Activated CD8-positive, alpha-beta memory T cell treated with anti-CD3 and anti-CD28 coated beads, Interleukin-2, amount 50 U/mL, for 1 hour (primary cell): Measurements from ENCODE around the gene CD109.
A peak's percentile ranks its signal among the peaks of the same experiment; 100 is the strongest.
"Not testable (repeated sequence)": the region's sequence is repeated elsewhere in the genome, so short reads cannot be mapped to it uniquely, and the experiment has no call there.

Experiments used
- DNase-seq: peaks from one replicate; pipeline ENCODE4 v3.0.0-alpha.2; 2020; ENCODE audit errors: extremely low read depth

CD109 gene

DNA sequence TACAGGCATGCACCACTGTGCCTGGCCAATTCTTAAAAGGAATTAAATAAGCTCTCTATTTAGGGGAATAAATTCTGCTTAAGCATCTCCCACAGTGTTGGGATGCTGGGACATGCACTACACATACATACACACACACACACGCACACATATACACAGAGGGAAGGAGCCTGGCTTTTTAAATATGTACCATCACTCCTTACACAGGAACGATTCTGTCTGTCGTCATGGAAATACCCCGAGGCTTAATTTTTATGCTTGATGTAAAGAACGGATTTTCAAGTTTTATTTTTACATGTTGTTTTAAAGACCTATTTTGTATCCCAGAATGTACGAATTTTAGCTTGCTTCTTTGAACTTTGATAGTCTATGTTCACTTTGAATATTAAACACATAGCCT, 95.3 kb downstream of the CD109 start:
- DNase-seq = no peak

DNA sequence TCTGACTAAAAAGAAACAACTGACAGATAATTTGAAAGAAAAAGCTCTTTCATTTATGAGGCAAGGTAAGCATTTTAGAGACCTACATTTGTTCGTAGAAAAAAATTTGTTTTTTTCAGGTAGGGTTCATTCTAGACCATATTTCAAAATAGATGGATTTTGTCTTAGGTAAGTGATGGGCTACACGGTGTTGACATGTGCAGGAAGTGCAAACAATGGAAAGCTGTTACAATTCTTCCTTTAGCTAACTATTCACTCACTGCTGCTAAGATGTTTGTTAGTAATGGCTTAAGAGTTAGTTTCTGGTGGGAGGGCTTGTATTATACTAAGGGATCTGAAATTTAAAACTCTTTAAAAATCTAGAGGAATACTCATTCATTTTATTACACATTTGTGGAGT, 96.7 kb downstream of the CD109 start:
- DNase-seq = no peak

GRCh38 chr6:73796881-73797280, 100.9 kb downstream of the CD109 start:
- no peak for DNase-seq

- no peak for DNase-seq
Observed at GRCh38 chr6:73797861-73798260, 101.9 kb downstream of the CD109 start.

DNA sequence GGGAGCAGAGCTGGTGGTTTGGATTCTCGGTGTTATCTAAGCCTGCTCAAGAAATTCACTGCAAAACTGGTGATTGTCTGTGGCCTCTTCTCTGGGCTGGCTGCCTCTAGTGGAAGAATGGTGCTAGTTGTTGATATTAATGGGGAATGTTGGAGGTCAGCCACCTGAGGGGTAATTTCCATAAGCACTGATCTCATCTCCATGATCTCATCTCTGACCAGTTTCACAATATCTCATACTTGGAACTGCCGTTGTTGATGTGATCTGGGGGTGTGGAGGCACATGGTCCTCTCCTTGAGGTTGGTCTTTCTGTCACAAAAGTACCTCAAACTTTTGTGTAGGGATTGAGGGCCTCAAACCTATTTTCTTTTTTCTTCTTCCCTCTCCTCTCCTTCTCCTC, 102.6 kb downstream of the CD109 start:
- no peak for DNase-seq

DNA sequence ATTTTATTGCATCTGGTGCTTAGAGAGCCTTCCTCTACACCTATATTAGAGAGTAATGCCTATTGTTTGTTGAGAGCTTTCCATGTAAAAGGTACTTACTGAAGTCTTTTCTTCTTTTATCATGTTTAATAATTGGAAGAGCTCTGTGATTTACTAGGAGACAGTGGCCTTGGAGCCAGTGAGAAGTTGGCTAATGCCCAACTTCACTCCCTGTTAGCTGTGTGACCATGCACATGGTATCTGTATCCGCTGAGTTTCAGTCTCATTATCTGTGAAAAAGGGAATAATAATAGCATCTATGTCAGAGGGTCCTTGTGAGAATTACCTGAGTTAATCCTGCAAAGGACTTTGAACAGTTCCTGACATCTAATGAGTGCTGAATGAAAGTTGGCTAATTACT, 105.0 kb downstream of the CD109 start:
- no peak for DNase-seq

- DNase-seq = no peak
Observed at GRCh38 chr6:73801652-73802268, 105.8 kb downstream of the CD109 start.

GRCh38 chr6:73802366-73802765, 106.4 kb downstream of the CD109 start:
- no peak for DNase-seq

GRCh38 chr6:73803562-73804241, 107.7 kb downstream of the CD109 start:
- DNase-seq = no peak

DNA sequence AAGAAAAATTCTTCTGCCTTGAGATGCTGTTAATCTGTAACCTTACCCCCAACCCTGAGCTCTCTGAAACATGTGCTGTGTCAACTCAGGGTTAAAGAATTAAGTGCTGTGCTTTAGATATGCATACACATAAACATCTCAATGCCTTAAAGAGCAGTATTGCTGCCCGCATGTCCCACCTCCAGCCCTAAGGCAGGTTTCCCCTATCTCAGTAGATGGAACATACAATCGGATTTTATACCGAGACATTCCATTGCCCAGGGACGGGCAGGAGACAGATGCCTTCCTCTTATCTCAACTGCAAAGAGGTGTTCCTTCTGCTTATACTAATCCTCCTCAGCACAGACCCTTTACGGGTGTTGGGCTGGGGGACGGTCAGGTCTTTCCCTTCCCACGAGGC, 109.2 kb downstream of the CD109 start:
- not testable (repeated sequence) for DNase-seq

DNA sequence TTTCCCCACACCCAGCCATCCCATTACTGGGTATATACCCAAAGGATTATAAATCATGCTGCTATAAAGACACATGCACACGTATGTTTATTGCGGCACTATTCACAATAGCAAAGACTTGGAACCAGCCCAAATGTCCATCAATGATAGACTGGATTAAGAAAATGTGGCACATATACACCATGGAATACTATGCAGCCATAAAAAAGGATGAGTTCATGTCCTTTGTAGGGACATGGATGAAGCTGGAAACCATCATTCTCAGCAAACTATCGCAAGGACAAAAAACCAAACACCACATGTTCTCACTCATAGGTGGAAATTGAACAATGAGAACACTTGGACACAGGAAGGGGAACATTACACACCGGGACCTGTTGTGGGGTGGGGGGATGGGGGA, 110.0 kb downstream of the CD109 start:
- DNase-seq = not testable (repeated sequence)

- no peak for DNase-seq
Observed at GRCh38 chr6:73811706-73812105, 115.7 kb downstream of the CD109 start.

- no peak for DNase-seq
Observed at GRCh38 chr6:73817253-73817652, 121.2 kb downstream of the CD109 start.

DNA sequence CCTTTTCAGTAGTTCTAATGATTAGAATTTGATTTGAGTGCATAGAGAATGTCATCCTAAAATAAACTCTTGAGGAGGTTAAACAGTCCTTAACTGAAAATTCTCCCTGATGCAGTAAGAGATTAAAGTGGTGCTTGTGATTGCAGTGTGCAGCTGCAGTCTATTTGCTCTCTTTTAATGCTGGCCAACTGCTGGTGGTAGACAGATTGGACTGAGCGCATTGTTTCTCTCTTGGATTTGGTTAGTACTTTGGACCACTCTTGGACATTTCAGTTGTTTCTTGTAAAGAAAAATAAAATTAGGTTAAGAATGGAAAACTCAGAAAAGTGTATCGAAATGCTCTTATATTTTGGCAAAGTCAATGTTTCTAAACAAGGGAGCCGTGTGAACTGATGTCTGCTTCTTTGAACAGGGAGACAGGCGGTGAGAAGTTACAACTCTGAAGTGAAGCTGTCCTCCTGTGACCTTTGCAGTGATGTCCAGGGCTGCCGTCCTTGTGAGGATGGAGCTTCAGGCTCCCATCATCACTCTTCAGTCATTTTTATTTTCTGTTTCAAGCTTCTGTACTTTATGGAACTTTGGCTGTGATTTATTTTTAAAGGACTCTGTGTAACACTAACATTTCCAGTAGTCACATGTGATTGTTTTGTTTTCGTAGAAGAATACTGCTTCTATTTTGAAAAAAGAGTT, 127.2 kb downstream of the CD109 start:
- no peak for DNase-seq

- DNase-seq = no peak
Observed at GRCh38 chr6:73823832-73824231, 127.8 kb downstream of the CD109 start.

- no peak for DNase-seq
Observed at GRCh38 chr6:73826571-73826970, 130.6 kb downstream of the CD109 start.

GRCh38 chr6:73830119-73830518, 134.1 kb downstream of the CD109 start:
- no peak for DNase-seq

- DNase-seq = no peak
Observed at GRCh38 chr6:73832313-73832712, 136.3 kb downstream of the CD109 start.

DNA sequence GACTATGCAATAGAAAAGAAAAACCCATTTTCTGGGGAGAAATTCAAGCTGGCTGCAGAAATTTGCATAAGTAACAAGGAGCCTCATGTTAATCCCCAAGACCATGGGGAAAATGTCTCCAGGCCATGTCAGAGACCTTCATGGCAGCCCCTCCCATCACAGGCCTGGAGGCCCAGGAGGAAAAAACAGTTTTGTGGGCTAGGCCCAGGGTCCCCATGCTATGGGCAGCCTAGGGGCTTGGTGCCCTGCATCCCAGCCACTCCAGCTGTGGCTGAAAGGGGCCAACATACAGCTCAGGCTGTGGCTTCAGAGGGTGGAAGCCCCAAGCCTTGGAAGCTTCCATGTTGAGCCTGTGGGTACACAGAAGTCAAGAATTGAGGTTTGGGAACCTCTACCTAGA, 148.7 kb downstream of the CD109 start:
- not testable (repeated sequence) for DNase-seq

GRCh38 chr6:73851048-73851447, 155.0 kb downstream of the CD109 start:
- not testable (repeated sequence) for DNase-seq

- DNase-seq = peak; percentile 7
Observed at GRCh38 chr6:73854998-73855718, 159.2 kb downstream of the CD109 start.

GRCh38 chr6:73857341-73857890, 161.4 kb downstream of the CD109 start:
- DNase-seq = no peak
